Endothelial cell of umbilical vein (primary cell): ENCODE data around the gene CTSV.
"Not testable (repeated sequence)": the region's sequence is repeated elsewhere in the genome, so short reads cannot be mapped to it uniquely, and the experiment has no call there.

Experiments
- POLR2A ChIP-seq: IDR thresholded peaks from 2 replicates; pipeline ENCODE4 v1.6.1; 2012; ENCODE audit warnings: low read depth, mild to moderate bottlenecking, control low read depth, low read length
- POLR2AphosphoS5 ChIP-seq: IDR thresholded peaks from 2 replicates; pipeline ENCODE4 v1.6.1; 2012; ENCODE audit warnings: low read depth, mild to moderate bottlenecking, control low read depth, low read length, moderate library complexity; ENCODE audit not compliant: insufficient read depth
- TF ChIP-seq, protein P1 (sequence below), 2 donors: IDR thresholded peaks; 1 replicate in 1 of 2; 2 replicates in 1 of 2; pipeline ENCODE4 v1.5.1; 2011; ENCODE audit warnings: low read length in 2 of 2, mild to moderate bottlenecking in 2 of 2, moderate library complexity in 2 of 2, control low read depth in 1 of 2, inconsistent platforms in 1 of 2, low read depth in 1 of 2; ENCODE audit not compliant: insufficient read depth in 1 of 2; ENCODE audit errors: extremely low read depth in 1 of 2
- TF ChIP-seq, protein P2 (sequence below): IDR thresholded peaks from 2 replicates; pipeline ENCODE4 v1.6.1; 2011; ENCODE audit not compliant: insufficient read depth, insufficient read length

DNA sequence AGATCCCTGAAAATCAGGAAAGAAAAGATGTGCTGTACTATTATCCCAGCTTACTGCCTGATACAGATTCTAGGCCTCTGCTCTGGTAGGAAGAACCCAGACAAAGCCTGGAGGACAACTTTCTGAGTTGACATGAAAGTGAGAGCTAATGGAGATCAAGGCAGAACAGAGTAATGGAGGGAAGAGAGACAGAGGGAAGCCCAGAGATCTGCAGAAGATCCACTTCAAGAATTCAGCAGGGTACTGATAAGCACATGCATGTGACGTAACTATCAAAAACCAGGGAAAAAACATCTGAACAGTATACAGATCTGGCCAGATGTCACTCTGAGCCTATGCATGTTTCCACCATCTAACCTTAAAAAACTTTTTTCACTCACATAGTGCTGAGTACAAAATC, 37.6 kb downstream of the CTSV start:
- TF ChIP-seq, protein P1, sequence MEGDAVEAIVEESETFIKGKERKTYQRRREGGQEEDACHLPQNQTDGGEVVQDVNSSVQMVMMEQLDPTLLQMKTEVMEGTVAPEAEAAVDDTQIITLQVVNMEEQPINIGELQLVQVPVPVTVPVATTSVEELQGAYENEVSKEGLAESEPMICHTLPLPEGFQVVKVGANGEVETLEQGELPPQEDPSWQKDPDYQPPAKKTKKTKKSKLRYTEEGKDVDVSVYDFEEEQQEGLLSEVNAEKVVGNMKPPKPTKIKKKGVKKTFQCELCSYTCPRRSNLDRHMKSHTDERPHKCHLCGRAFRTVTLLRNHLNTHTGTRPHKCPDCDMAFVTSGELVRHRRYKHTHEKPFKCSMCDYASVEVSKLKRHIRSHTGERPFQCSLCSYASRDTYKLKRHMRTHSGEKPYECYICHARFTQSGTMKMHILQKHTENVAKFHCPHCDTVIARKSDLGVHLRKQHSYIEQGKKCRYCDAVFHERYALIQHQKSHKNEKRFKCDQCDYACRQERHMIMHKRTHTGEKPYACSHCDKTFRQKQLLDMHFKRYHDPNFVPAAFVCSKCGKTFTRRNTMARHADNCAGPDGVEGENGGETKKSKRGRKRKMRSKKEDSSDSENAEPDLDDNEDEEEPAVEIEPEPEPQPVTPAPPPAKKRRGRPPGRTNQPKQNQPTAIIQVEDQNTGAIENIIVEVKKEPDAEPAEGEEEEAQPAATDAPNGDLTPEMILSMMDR (IDR thresholded peaks at IDR 0.05; ENCODE audit: extremely low read depth in 1 of 2, insufficient read depth in 1 of 2, low read depth in 1 of 2, low read length in 2 of 2) = not testable (repeated sequence)
- TF ChIP-seq POLR2A, POLR2AphosphoS5: not testable (repeated sequence)
- TF ChIP-seq, protein P2, sequence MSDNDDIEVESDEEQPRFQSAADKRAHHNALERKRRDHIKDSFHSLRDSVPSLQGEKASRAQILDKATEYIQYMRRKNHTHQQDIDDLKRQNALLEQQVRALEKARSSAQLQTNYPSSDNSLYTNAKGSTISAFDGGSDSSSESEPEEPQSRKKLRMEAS = not testable (repeated sequence)
